Endothelial cell of umbilical vein (primary cell): ENCODE measurements around the gene SAP130. TPM values are rescaled to one million over a fixed set of nuclear protein-coding genes. Genes with fewer than 3 reads are reported as not detected.
"Not testable (repeated sequence)": the region's sequence is repeated elsewhere in the genome, so short reads cannot be mapped to it uniquely, and the experiment has no call there.

Source experiments
- BruUV-seq: library from RNA; stranded (reverse); fragments of 400-500 nt; replicated peaks from 2 replicates; lab custom pipeline; 2021; lab: Mats Ljungman, UMichigan
- CTCF ChIA-PET: fragments of 300-600, 350-600 bp; sonication (Branson Sonifier 250); formaldehyde crosslinking; loops from one replicate; lab custom pipeline; 2021; ENCODE audit warnings: antibody characterized with exemption, inconsistent platforms; lab: Charles Lee
- POLR2A ChIA-PET: fragments of 300-600, 350-600 bp; sonication (Branson Sonifier 250); formaldehyde crosslinking; loops from one replicate; lab custom pipeline; 2021; ENCODE audit warnings: antibody characterized with exemption, inconsistent platforms; lab: Charles Lee
- DNase-seq: peaks from one replicate; pipeline ENCODE4 v3.0.0-alpha.2; 2011; ENCODE audit warnings: low read depth, low spot score
- FAIRE-seq: peaks from 2 replicates; lab custom pipeline; 2011; peaks lifted over from hg19 to GRCh38; lab: Jason Lieb, UNC
- H2AFZ ChIP-seq: 2 replicates; pipeline ENCODE4 v1.6.0; 2012; ENCODE audit warnings: low read depth, low read length, control low read depth, inconsistent platforms
- H3K27ac ChIP-seq: 2 replicates; pipeline ENCODE4 v1.5.1; 2011; ENCODE audit warnings: low read depth, mild to moderate bottlenecking, control low read depth, low read length, moderate library complexity; ENCODE audit not compliant: insufficient read depth
- H3K27me3 ChIP-seq, 2 experiments: 2 replicates each; pipeline versions ENCODE4 v1.6.0 to v1.6.1; 2011; ENCODE audit warnings: low read length in 2 of 2, mixed read lengths in 1 of 2; ENCODE audit not compliant: control insufficient read depth in 2 of 2, insufficient read depth in 2 of 2
- H3K36me3 ChIP-seq, 2 experiments: 2 replicates in 1 of 2; 3 replicates in 1 of 2; pipeline ENCODE4 v1.5.1; 2011; ENCODE audit warnings: low read length in 2 of 2, mild to moderate bottlenecking in 1 of 2, moderate library complexity in 1 of 2; ENCODE audit not compliant: control insufficient read depth in 2 of 2, insufficient read depth in 2 of 2; ENCODE audit errors: extremely low read depth in 1 of 2
- H3K4me1 ChIP-seq: 3 replicates; pipeline ENCODE4 v1.5.1; 2011; ENCODE audit warnings: mild to moderate bottlenecking, low read length; ENCODE audit not compliant: control insufficient read depth, insufficient read depth; ENCODE audit errors: extremely low read depth
- H3K4me2 ChIP-seq: 2 replicates; pipeline ENCODE4 v1.6.1; 2011; ENCODE audit warnings: low read length, control low read depth, mixed read lengths; ENCODE audit not compliant: insufficient read depth
- H3K4me3 ChIP-seq, 3 experiments: fragments of 200-600 bp in 1 of 3; sonication (generic), shearing (Covaris generic) in 1 of 3; replicated peaks in 1 of 3; 2 replicates each; pipeline ENCODE4 v1.5.1; 2011 to 2016; ENCODE audit warnings: control low read depth in 3 of 3, low read length in 3 of 3, mild to moderate bottlenecking in 2 of 3, inconsistent platforms in 1 of 3, low read depth in 1 of 3, moderate library complexity in 1 of 3; ENCODE audit not compliant: insufficient read depth in 1 of 3
- H3K79me2 ChIP-seq: 2 replicates; pipeline ENCODE4 v1.6.0; 2012; ENCODE audit warnings: low read length, inconsistent platforms; ENCODE audit not compliant: control insufficient read depth, insufficient read depth
- H3K9ac ChIP-seq: replicated peaks from 2 replicates; pipeline ENCODE3; 2011; ENCODE audit warnings: low read length, control low read depth; ENCODE audit not compliant: insufficient read depth; ENCODE audit errors: extremely low read depth
- H3K9me1 ChIP-seq: replicated peaks from 3 replicates; pipeline ENCODE4 v1.6.0; 2011; ENCODE audit warnings: mild to moderate bottlenecking, low read length; ENCODE audit not compliant: control insufficient read depth, insufficient read depth; ENCODE audit errors: extremely low read depth
- H3K9me3 ChIP-seq: replicated peaks from 2 replicates; pipeline ENCODE4 v1.5.1; 2012; ENCODE audit warnings: low read length, inconsistent platforms; ENCODE audit not compliant: control insufficient read depth, insufficient read depth
- H4K20me1 ChIP-seq: replicated peaks from 2 replicates; pipeline ENCODE3; 2011; ENCODE audit warnings: mild to moderate bottlenecking, low read length; ENCODE audit not compliant: control insufficient read depth, insufficient read depth; ENCODE audit errors: extremely low read depth
- CTCF ChIP-seq, 2 donors: IDR thresholded peaks; 1 replicate in 1 of 2; 2 replicates in 1 of 2; pipeline ENCODE4 v1.5.1; 2011; ENCODE audit warnings: low read length in 2 of 2, mild to moderate bottlenecking in 2 of 2, moderate library complexity in 2 of 2, control low read depth in 1 of 2, inconsistent platforms in 1 of 2, low read depth in 1 of 2; ENCODE audit not compliant: insufficient read depth in 1 of 2; ENCODE audit errors: extremely low read depth in 1 of 2
- EZH2 ChIP-seq: IDR thresholded peaks from 2 replicates; pipeline ENCODE4 v1.6.1; 2012; ENCODE audit warnings: borderline replicate concordance, low read depth, mild to moderate bottlenecking, moderate library complexity, low read length, inconsistent platforms; ENCODE audit not compliant: severe bottlenecking
- FOS ChIP-seq: IDR thresholded peaks from 2 replicates; pipeline ENCODE4 v1.6.1; 2011; ENCODE audit warnings: mild to moderate bottlenecking, low read length, moderate library complexity, borderline replicate concordance; ENCODE audit not compliant: insufficient read depth
- GATA2 ChIP-seq: IDR thresholded peaks from 2 replicates; pipeline ENCODE4 v1.7.0; 2011; ENCODE audit warnings: low read depth, mild to moderate bottlenecking, moderate library complexity, mixed read lengths, low read length; ENCODE audit not compliant: insufficient read length, insufficient read depth
- JUN ChIP-seq: IDR thresholded peaks from 2 replicates; pipeline ENCODE4 v1.6.1; 2011; ENCODE audit warnings: borderline replicate concordance, low read depth; ENCODE audit not compliant: insufficient read length, insufficient read depth
- MAX ChIP-seq: IDR thresholded peaks from 2 replicates; pipeline ENCODE4 v1.6.1; 2011; ENCODE audit not compliant: insufficient read depth, insufficient read length
- MYC ChIP-seq: IDR thresholded peaks from one replicate; pipeline ENCODE4 v1.6.1; 2011; ENCODE audit warnings: mild to moderate bottlenecking, low read depth, low read length
- POLR2A ChIP-seq: IDR thresholded peaks from 2 replicates; pipeline ENCODE4 v1.6.1; 2012; ENCODE audit warnings: low read depth, mild to moderate bottlenecking, control low read depth, low read length
- POLR2AphosphoS5 ChIP-seq: IDR thresholded peaks from 2 replicates; pipeline ENCODE4 v1.6.1; 2012; ENCODE audit warnings: low read depth, mild to moderate bottlenecking, control low read depth, low read length, moderate library complexity; ENCODE audit not compliant: insufficient read depth
- dilution Hi-C: fragments of 300-500 bp; cut with MboI; formaldehyde crosslinking; loops from one replicate; pipeline ENCODE4 v1.15.0; 2019; ENCODE audit warnings: low sequenced_read_pairs; ENCODE audit not compliant: extremely low pct_ligation_motif_present
- intact Hi-C: fragments of 100-400 bp; cut with micrococcal nuclease; formaldehyde crosslinking; loops from one replicate; pipeline ENCODE4 v1.10.0; 2022
- polyA plus RNA-seq, 4 experiments: library from polyadenylated mRNA; depleted of rRNA in 3 of 4; stranded (reverse) in 3 of 4; unstranded in 1 of 4; fragments of >200 nt; gene quantifications; 2 replicates each; pipeline versions ENCODE4 v1.2.1 to v1.2.3, GENCODE V29; 2011 to 2012; ENCODE audit warnings: missing spikeins in 1 of 4
- total RNA-seq: library from RNA; stranded (reverse); gene quantifications from 2 replicates; pipeline ENCODE4 v1.2.3, GENCODE V29; 2021

The SAP130 gene
- total and polyA plus RNA-seq, 2 donors (not counting 3 experiments of a cell fraction or from before 2014, with no cell fraction given), result 26.8 to 34.3 TPM

- CTCF ChIA-PET, result interaction anchor here (1.0 to 1.1 kb wide), 2 partner anchors 14 to 318 kb away, joined by 3 to 4 read pairs; no protein-coding TSS in a partner anchor
- DNase-seq, result no peak
- Histone ChIP-seq H3K4me3 (no peak overlapping the region), H3K9me1 (no peaks in the 10 kb centered on the region), H3K9ac (no peak overlapping the region), H3K4me1 (no peaks in the 10 kb centered on the region), H3K4me2 (no peak overlapping the region), H4K20me1 (no peaks in the 10 kb centered on the region), H3K27me3 (peaks cover 0 to 5% of the 10 kb centered on the region in 2 experiments), H3K27ac (no peak overlapping the region), H3K9me3 (no peaks in the 10 kb centered on the region), H2AFZ (no peak overlapping the region), H3K79me2 (no peaks in the 10 kb centered on the region), H3K36me3 (no peaks in the 10 kb centered on the region)
- TF ChIP-seq JUN (no peak), GATA2 (no peak), MYC (no peak), MAX (no peak), POLR2AphosphoS5 (no peak), CTCF (IDR thresholded peaks at IDR 0.05; ENCODE audit: extremely low read depth in 1 of 2, insufficient read depth in 1 of 2, low read depth in 1 of 2, low read length in 2 of 2) (no peak), EZH2 (no peak), POLR2A (no peak), FOS (no peak)
- FAIRE-seq, result no peak
- BruUV-seq, result no TSS peak
- dilution Hi-C loops, result no loop called here
- intact Hi-C loops, result no loop called here
- POLR2A ChIA-PET, result no interaction called here
Measured at GRCh38 chr2:127909019-127909418, 118.8 kb downstream of the SAP130 start.

GRCh38 chr2:127907733-127908400 lies 120.0 kb downstream of the SAP130 start:
- H3K79me2 ChIP-seq, H2AFZ ChIP-seq, H3K4me2 ChIP-seq, BruUV-seq, FAIRE-seq, H3K27ac ChIP-seq, DNase-seq, H3K9me1 ChIP-seq, H3K36me3 ChIP-seq, dilution Hi-C loops, POLR2A ChIA-PET, CTCF ChIA-PET, H4K20me1 ChIP-seq, intact Hi-C loops, H3K4me1 ChIP-seq, H3K9me3 ChIP-seq, H3K4me3 ChIP-seq, H3K9ac ChIP-seq, H3K27me3 ChIP-seq: not testable (repeated sequence)
